K562 (cell line): ENCODE results near the gene ABHD5. TPM values are rescaled to one million over a fixed set of nuclear protein-coding genes. Genes with fewer than 3 reads are reported as not detected.
A peak's percentile ranks its signal among the peaks of the same experiment; 100 is the strongest.

Experiments
- BRCA1 ChIP-seq, 2 experiments: fragments of 450-650 bp in 1 of 2; sonication (generic) in 1 of 2; formaldehyde crosslinking in 1 of 2; IDR thresholded peaks; 2 replicates each; pipeline versions ENCODE4 v1.5.0 to v1.6.1; 2017 to 2020; ENCODE audit warnings: mild to moderate bottlenecking in 1 of 2, missing genetic modification reagents in 1 of 2
- CHD1 ChIP-seq: fragments of 200-600 bp; sonication (generic); IDR thresholded peaks from one replicate; pipeline ENCODE4 v1.6.1; 2012; ENCODE audit warnings: mild to moderate bottlenecking, moderate library complexity, low read length, inconsistent platforms
- FOXK1 ChIP-seq: sonication (generic); formaldehyde crosslinking; IDR thresholded peaks from 2 replicates; pipeline ENCODE4 v1.8.0; 2022; ENCODE audit warnings: missing genetic modification reagents, mild to moderate bottlenecking, borderline replicate concordance
- GATA2 ChIP-seq: sonication (generic); formaldehyde crosslinking; IDR thresholded peaks from 2 replicates; pipeline ENCODE4 v1.4.0; 2020; ENCODE audit warnings: mild to moderate bottlenecking, missing genetic modification reagents
- HMG20B ChIP-seq: fragments of 250-450 bp; sonication (Bioruptor Pico); IDR thresholded peaks from 2 replicates; pipeline ENCODE4 v1.5.0; 2021; ENCODE audit warnings: mild to moderate bottlenecking
- MAZ ChIP-seq, 2 experiments: fragments of 450-650 bp in 1 of 2; sonication (generic) in 1 of 2; formaldehyde crosslinking; IDR thresholded peaks in 1 of 2; conservative IDR thresholded peaks in 1 of 2; 2 replicates each; pipeline versions ENCODE4 v1.4.0 to v1.5.0; 2020; ENCODE audit warnings: mild to moderate bottlenecking in 1 of 2, missing genetic modification reagents in 1 of 2
- NONO ChIP-seq, 2 experiments: fragments of 200-400 bp in 1 of 2; fragments of 450-650 bp in 1 of 2; formaldehyde crosslinking in 1 of 2; IDR thresholded peaks; 2 replicates each; pipeline ENCODE4 v1.6.1; 2017; ENCODE audit warnings: low read depth in 2 of 2, mild to moderate bottlenecking in 2 of 2, moderate library complexity in 2 of 2, low read length in 1 of 2
- NR2F6 ChIP-seq: fragments of 450-650 bp; formaldehyde crosslinking; IDR thresholded peaks from 2 replicates; pipeline ENCODE4 v1.4.0; 2020; ENCODE audit warnings: mild to moderate bottlenecking
- POLR3G ChIP-seq: IDR thresholded peaks from 2 replicates; pipeline ENCODE4 v1.6.1; 2011; ENCODE audit not compliant: insufficient read length, insufficient replicate concordance; ENCODE audit errors: extremely low read depth
- PURB ChIP-seq: sonication (generic); formaldehyde crosslinking; IDR thresholded peaks from 2 replicates; pipeline ENCODE4 v1.9.0; 2021; ENCODE audit warnings: low read depth, mild to moderate bottlenecking, missing genetic modification reagents
- SMAD4 ChIP-seq: fragments of 250-450 bp; sonication (Bioruptor Pico); conservative IDR thresholded peaks from 2 replicates; pipeline ENCODE4 v1.8.0; 2021; ENCODE audit warnings: inconsistent platforms, mild to moderate bottlenecking, moderate library complexity
- TEAD4 ChIP-seq, 2 experiments: sonication (generic) in 1 of 2; formaldehyde crosslinking in 1 of 2; IDR thresholded peaks; 2 replicates each; pipeline versions ENCODE4 v1.6.1 to v1.8.0; 2012 to 2022; ENCODE audit warnings: borderline replicate concordance in 1 of 2, inconsistent platforms in 1 of 2, low read length in 1 of 2, mild to moderate bottlenecking in 1 of 2, missing genetic modification reagents in 1 of 2
- XRCC5 ChIP-seq: fragments of 200-400 bp; formaldehyde crosslinking; IDR thresholded peaks from 2 replicates; pipeline ENCODE4 v1.6.1; 2017; ENCODE audit warnings: low read depth, mild to moderate bottlenecking, low read length
- YY1 ChIP-seq, 3 experiments: IDR thresholded peaks; 2 replicates each; pipeline ENCODE4 v1.6.1; 2011; ENCODE audit warnings: low read length in 2 of 3, mild to moderate bottlenecking in 2 of 3, moderate library complexity in 2 of 3, borderline replicate concordance in 1 of 3, control low read depth in 1 of 3, low read depth in 1 of 3; ENCODE audit not compliant: insufficient read depth in 3 of 3, insufficient replicate concordance in 2 of 3, control insufficient read depth in 1 of 3, insufficient read length in 1 of 3; ENCODE audit errors: extremely low read depth in 1 of 3
- ZFP30 ChIP-seq: fragments of 250-450 bp; sonication (Bioruptor Pico); IDR thresholded peaks from 2 replicates; pipeline ENCODE4 v1.8.0; 2022; ENCODE audit warnings: moderate library complexity, mild to moderate bottlenecking, inconsistent platforms, borderline replicate concordance
- ZNF717 ChIP-seq: fragments of 250-450 bp; sonication (Bioruptor Pico); IDR thresholded peaks from 2 replicates; pipeline ENCODE4 v1.5.0; 2021
- polyA plus RNA-seq, 8 experiments: library from polyadenylated mRNA; depleted of rRNA in 4 of 8; stranded (reverse) in 5 of 8; unstranded in 3 of 8; fragments of >200 nt; fragmentation: Nextera tagmentation in 2 of 8; fragmentation: Illumina TruSeq in 1 of 8; extraction: Ambion mirVana in 2 of 8; extraction: Trizol in 1 of 8; gene quantifications; 2 replicates each; pipeline versions ENCODE4 v1.2.1 to v1.2.3, GENCODE V29; 2011 to 2014; ENCODE audit warnings: inconsistent platforms in 1 of 8, missing spikeins in 1 of 8
- total RNA-seq, 7 experiments: library from RNA; depleted of rRNA in 6 of 7; stranded (reverse); fragments of >200 nt in 6 of 7; fragmentation: Illumina TruSeq in 2 of 7; extraction: Trizol in 2 of 7; gene quantifications; 2 replicates each; pipeline versions ENCODE4 v1.2.1 to v1.2.3, GENCODE V29; 2011 to 2021; ENCODE audit warnings: low replicate concordance in 1 of 7
- TF ChIP-seq, protein P1 (sequence below): fragments of 450-650 bp; formaldehyde crosslinking; conservative IDR thresholded peaks from 2 replicates; pipeline ENCODE4 v1.4.0; 2022; ENCODE audit warnings: mild to moderate bottlenecking, missing genetic modification characterization
- TF ChIP-seq, protein P2 (sequence below): fragments of 450-650 bp; IDR thresholded peaks from 2 replicates; pipeline ENCODE4 v1.6.1; 2016; ENCODE audit warnings: missing biosample characterization, missing genetic modification characterization
- TF ChIP-seq, protein P3 (sequence below): fragments of 450-650 bp; conservative IDR thresholded peaks from 2 replicates; pipeline ENCODE4 v1.6.1; 2016; ENCODE audit warnings: missing genetic modification characterization, low read depth, mild to moderate bottlenecking, control low read depth, missing compliant biosample characterization
- TF ChIP-seq, protein P4 (sequence below), 2 experiments: fragments of 200-800 bp in 1 of 2; sonication (Bioruptor generic) in 1 of 2; sonication (generic) in 1 of 2; formaldehyde crosslinking in 1 of 2; IDR thresholded peaks in 1 of 2; conservative IDR thresholded peaks in 1 of 2; 2 replicates each; pipeline versions ENCODE4 v1.5.0 to v1.6.1; 2016 to 2020; ENCODE audit warnings: missing compliant biosample characterization in 1 of 2, missing genetic modification characterization in 1 of 2, missing genetic modification reagents in 1 of 2

The ABHD5 gene
- total and polyA plus RNA-seq, 9 of the 15 experiments (the other 6 are each of a cell fraction or from before 2014, with no cell fraction given): 27.8 to 61.7 (median 39.9) TPM

GRCh38 chr3:43769885-43770425 lies 79.2 kb downstream of the ABHD5 start (continued):
- TF ChIP-seq YY1 (IDR thresholded peaks at IDR 0.05; ENCODE audit: borderline replicate concordance in 1 of 3, control insufficient read depth in 1 of 3, extremely low read depth in 1 of 3, insufficient read depth in 3 of 3, insufficient read length in 1 of 3, insufficient replicate concordance in 2 of 3, low read depth in 1 of 3, low read length in 2 of 3) (no peak), FOXK1 (CRISPR knock-in tag) (no peak), BRCA1 (IDR thresholded peaks at IDR 0.05) (no peak), BRCA1 (CRISPR knock-in tag; IDR thresholded peaks at IDR 0.05) (0 out of 2 replicates have a peak, but pooled peaks have one; percentile 89), ZNF717 (CRISPR knock-in tag) (no peak), SMAD4 (CRISPR knock-in tag) (no peak), PURB (CRISPR knock-in tag) (no peak), XRCC5 (no peak), CHD1 (no peak), ZFP30 (CRISPR knock-in tag) (no peak), NONO (IDR thresholded peaks at IDR 0.05; ENCODE audit: low read depth in 2 of 2, low read length in 1 of 2) (no peak), NR2F6 (CRISPR knock-in tag) (no peak), POLR3G (no peak), TEAD4 (IDR thresholded peaks at IDR 0.05; ENCODE audit: low read length) (peak; percentile 36; the same call in 1 of the 2 replicates), TEAD4 (CRISPR knock-in tag; IDR thresholded peaks at IDR 0.05; ENCODE audit: borderline replicate concordance) (no peak), MAZ (CRISPR knock-in tag; conservative IDR thresholded peaks at IDR 0.05 in 1 of 2, IDR thresholded peaks at IDR 0.05 in 1 of 2) (peak in 1 of 2 experiments; percentile 64; a peak in 1 of 4 replicates), GATA2 (CRISPR knock-in tag) (no peak), HMG20B (CRISPR knock-in tag) (no peak)
- TF ChIP-seq, protein P1, sequence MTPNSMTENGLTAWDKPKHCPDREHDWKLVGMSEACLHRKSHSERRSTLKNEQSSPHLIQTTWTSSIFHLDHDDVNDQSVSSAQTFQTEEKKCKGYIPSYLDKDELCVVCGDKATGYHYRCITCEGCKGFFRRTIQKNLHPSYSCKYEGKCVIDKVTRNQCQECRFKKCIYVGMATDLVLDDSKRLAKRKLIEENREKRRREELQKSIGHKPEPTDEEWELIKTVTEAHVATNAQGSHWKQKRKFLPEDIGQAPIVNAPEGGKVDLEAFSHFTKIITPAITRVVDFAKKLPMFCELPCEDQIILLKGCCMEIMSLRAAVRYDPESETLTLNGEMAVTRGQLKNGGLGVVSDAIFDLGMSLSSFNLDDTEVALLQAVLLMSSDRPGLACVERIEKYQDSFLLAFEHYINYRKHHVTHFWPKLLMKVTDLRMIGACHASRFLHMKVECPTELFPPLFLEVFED (CRISPR knock-in tag): 0 out of 2 replicates have a peak, but pooled peaks have one; percentile 39
- TF ChIP-seq, protein P2, sequence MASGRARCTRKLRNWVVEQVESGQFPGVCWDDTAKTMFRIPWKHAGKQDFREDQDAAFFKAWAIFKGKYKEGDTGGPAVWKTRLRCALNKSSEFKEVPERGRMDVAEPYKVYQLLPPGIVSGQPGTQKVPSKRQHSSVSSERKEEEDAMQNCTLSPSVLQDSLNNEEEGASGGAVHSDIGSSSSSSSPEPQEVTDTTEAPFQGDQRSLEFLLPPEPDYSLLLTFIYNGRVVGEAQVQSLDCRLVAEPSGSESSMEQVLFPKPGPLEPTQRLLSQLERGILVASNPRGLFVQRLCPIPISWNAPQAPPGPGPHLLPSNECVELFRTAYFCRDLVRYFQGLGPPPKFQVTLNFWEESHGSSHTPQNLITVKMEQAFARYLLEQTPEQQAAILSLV (tag): no peak
- TF ChIP-seq, protein P3, sequence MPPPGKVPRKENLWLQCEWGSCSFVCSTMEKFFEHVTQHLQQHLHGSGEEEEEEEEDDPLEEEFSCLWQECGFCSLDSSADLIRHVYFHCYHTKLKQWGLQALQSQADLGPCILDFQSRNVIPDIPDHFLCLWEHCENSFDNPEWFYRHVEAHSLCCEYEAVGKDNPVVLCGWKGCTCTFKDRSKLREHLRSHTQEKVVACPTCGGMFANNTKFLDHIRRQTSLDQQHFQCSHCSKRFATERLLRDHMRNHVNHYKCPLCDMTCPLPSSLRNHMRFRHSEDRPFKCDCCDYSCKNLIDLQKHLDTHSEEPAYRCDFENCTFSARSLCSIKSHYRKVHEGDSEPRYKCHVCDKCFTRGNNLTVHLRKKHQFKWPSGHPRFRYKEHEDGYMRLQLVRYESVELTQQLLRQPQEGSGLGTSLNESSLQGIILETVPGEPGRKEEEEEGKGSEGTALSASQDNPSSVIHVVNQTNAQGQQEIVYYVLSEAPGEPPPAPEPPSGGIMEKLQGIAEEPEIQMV (tag): no peak; the same call in 1 of the 2 replicates
- TF ChIP-seq, protein P4, sequence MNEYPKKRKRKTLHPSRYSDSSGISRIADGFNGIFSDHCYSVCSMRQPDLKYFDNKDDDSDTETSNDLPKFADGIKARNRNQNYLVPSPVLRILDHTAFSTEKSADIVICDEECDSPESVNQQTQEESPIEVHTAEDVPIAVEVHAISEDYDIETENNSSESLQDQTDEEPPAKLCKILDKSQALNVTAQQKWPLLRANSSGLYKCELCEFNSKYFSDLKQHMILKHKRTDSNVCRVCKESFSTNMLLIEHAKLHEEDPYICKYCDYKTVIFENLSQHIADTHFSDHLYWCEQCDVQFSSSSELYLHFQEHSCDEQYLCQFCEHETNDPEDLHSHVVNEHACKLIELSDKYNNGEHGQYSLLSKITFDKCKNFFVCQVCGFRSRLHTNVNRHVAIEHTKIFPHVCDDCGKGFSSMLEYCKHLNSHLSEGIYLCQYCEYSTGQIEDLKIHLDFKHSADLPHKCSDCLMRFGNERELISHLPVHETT (CRISPR knock-in tag; conservative IDR thresholded peaks at IDR 0.05 in 1 of 2, IDR thresholded peaks at IDR 0.05 in 1 of 2): no peak
